Lung (tissue), 12 donors: ENCODE measurements around the gene BTBD19. TPM values are rescaled to one million over a fixed set of nuclear protein-coding genes. Genes with fewer than 3 reads are reported as not detected.

Experiments
- ATAC-seq: fragments of 200-7000 bp; cut with Tn5 transposase; one replicate; pipeline ENCODE4 v1.9.1; 2020; ENCODE audit warnings: moderate number of reproducible peaks; ENCODE audit not compliant: insufficient read depth, low FRiP score
- DNase-seq, 3 donors: peaks; one replicate each; pipeline ENCODE4 v3.0.0-alpha.2; 2013 to 2017
- H3K27ac ChIP-seq, 2 donors: one replicate each; pipeline ENCODE4 v1.5.1; 2013; ENCODE audit warnings: mild to moderate bottlenecking in 2 of 2, moderate library complexity in 2 of 2, control low read depth in 1 of 2, inconsistent platforms in 1 of 2, low read depth in 1 of 2, low read length in 1 of 2
- H3K27me3 ChIP-seq, 3 donors: one replicate each; pipeline ENCODE4 v1.5.1; 2013; ENCODE audit warnings: low read length in 2 of 3; ENCODE audit not compliant: control insufficient read depth in 3 of 3, insufficient read depth in 3 of 3
- H3K36me3 ChIP-seq, 4 donors: one replicate each; pipeline ENCODE4 v1.5.1; 2013; ENCODE audit warnings: low read length in 4 of 4, mild to moderate bottlenecking in 1 of 4, moderate library complexity in 1 of 4; ENCODE audit not compliant: control insufficient read depth in 4 of 4, insufficient read depth in 4 of 4
- H3K4me1 ChIP-seq, 5 donors: one replicate each; pipeline ENCODE4 v1.5.1; 2013; ENCODE audit warnings: low read length in 5 of 5, mild to moderate bottlenecking in 2 of 5, moderate library complexity in 1 of 5; ENCODE audit not compliant: control insufficient read depth in 5 of 5, insufficient read depth in 5 of 5
- H3K4me3 ChIP-seq: one replicate; pipeline ENCODE4 v1.5.1; 2013; ENCODE audit warnings: mild to moderate bottlenecking, control low read depth, moderate library complexity
- H3K9ac ChIP-seq, 2 donors: one replicate each; pipeline ENCODE4 v1.5.1; 2013; ENCODE audit warnings: low read length in 2 of 2, control low read depth in 1 of 2; ENCODE audit not compliant: insufficient read depth in 1 of 2
- H3K9me3 ChIP-seq, 4 donors: one replicate each; pipeline ENCODE4 v1.5.1; 2013; ENCODE audit warnings: low read length in 3 of 4, mild to moderate bottlenecking in 1 of 4, moderate library complexity in 1 of 4; ENCODE audit not compliant: control insufficient read depth in 4 of 4, insufficient read depth in 3 of 4
- CTCF ChIP-seq: IDR thresholded peaks from 2 replicates; pipeline ENCODE4 v1.5.1; 2012; ENCODE audit warnings: mild to moderate bottlenecking; ENCODE audit errors: control extremely low read depth, extremely low read depth
- WGBS, 2 donors: extraction: QIAGEN DNeasy Blood & Tissue Kit; methylation state at CpG; one replicate each; pipeline ENCODE4 v1.1.7; 2013; 5-methylcytosine and 5-hydroxymethylcytosine counted together
- polyA plus RNA-seq, 2 donors: library from polyadenylated mRNA; stranded (reverse); fragments of 200-250 nt; gene quantifications; one replicate each; pipeline ENCODE4 v1.2.1, GENCODE V29; 2013
- total RNA-seq, 2 donors: library from RNA; depleted of rRNA in 1 of 2; stranded (reverse); fragments of >200 nt in 1 of 2; gene quantifications; one replicate each; pipeline ENCODE4 v1.2.1, GENCODE V29; 2014 to 2021
- donor health status: control.
- donor health status: control.
- donor health status: Bipolar disorder and iron deficiency.
- donor health status: healthy.
- donor health status: DM: yes; HTN: yes; CAD: no.

BTBD19 gene
- total and polyA plus RNA-seq, 4 donors = 5.6 to 20.0 (median 10.4) TPM

DNA sequence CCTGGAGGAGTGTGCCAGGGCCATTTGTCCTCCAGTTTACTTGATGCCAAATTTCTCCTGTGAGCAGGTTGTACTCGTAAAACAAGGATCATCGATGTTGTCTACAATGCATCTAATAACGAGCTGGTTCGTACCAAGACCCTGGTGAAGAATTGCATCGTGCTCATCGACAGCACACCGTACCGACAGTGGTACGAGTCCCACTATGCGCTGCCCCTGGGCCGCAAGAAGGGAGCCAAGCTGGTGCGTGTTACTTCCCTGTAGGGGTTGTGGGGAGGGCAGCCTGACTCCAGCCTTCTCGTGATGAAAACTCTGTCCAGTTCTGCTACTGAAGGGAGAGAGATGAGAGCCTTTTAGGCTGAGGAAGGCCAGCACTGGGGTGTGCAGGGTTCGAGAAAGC is 30.8 kb upstream of the BTBD19 start:
- H3K9me3 ChIP-seq = no peaks in the 10 kb centered on the region
- H3K36me3 ChIP-seq = peaks cover 12 to 36% (median 30%) of the 10 kb centered on the region in 4 donors
- 86 to 88% methylated on average over 14 of the region's 14 CpGs for WGBS, 2 donors
- no peak for ATAC-seq
- TF ChIP-seq CTCF = no peak
- H3K9ac ChIP-seq = no peak overlapping the region
- H3K27me3 ChIP-seq = no peaks in the 10 kb centered on the region
- no peak overlapping the region for H3K4me3 ChIP-seq
- H3K27ac ChIP-seq = no peak overlapping the region
- H3K4me1 ChIP-seq = peaks cover 0 to 24% (median 13%) of the 10 kb centered on the region in 5 donors
- DNase-seq = no peak

DNA sequence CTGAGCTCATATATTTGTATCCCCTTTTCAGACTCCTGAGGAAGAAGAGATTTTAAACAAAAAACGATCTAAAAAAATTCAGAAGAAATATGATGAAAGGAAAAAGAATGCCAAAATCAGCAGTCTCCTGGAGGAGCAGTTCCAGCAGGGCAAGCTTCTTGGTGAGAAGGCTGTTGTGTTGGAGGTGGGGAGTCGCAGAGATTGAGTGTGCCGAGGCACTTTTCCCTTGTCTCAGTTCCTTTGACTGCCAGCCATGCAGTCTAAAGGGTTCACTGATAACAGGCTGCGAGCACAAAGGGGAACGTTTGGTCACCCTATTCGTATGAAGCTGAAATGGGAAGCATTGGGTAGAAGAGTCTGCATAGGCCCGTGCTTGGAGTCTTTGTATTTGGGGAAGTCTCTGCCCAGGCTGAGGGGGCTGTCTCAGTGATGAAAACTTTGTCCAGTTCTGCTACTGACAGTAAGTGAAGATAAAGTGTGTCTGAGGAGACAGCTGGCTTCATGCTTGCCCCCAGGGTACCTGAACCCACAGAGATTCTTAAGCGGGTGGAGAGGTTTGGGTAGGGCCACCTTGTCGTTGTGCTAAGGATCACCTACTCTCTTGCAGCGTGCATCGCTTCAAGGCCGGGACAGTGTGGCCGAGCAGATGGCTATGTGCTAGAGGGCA is 30.2 kb upstream of the BTBD19 start:
- Histone ChIP-seq H3K9me3 (no peaks in the 10 kb centered on the region), H3K4me1 (peaks cover 0 to 25% (median 13%) of the 10 kb centered on the region in 5 donors), H3K27ac (no peak overlapping the region), H3K4me3 (no peak overlapping the region), H3K27me3 (no peaks in the 10 kb centered on the region), H3K9ac (no peak overlapping the region), H3K36me3 (peaks cover 12 to 36% (median 30%) of the 10 kb centered on the region in 4 donors)
- TF ChIP-seq CTCF = no peak
- 68 to 72% methylated on average over 13 of the region's 13 CpGs for WGBS, 2 donors
- DNase-seq = no peak
- no peak for ATAC-seq

GRCh38 chr1:44778705-44779576 is 29.4 kb upstream of the BTBD19 start:
- peak overlapping the region in 1 of 2 donors; percentile 16 for H3K27ac ChIP-seq
- H3K9ac ChIP-seq = no peak overlapping the region
- DNase-seq (no peak), ATAC-seq (no peak)
- no peak overlapping the region for H3K4me3 ChIP-seq
- 90 to 93% methylated on average over 6 of the region's 6 CpGs for WGBS, 2 donors
- no peaks in the 10 kb centered on the region for H3K9me3 ChIP-seq
- no peak for TF ChIP-seq CTCF
- H3K36me3 ChIP-seq = peaks cover 12 to 36% (median 30%) of the 10 kb centered on the region in 4 donors
- H3K27me3 ChIP-seq = no peaks in the 10 kb centered on the region
- H3K4me1 ChIP-seq = peaks cover 0 to 33% (median 17%) of the 10 kb centered on the region in 5 donors
